LNCAP (cell line): ENCODE data around the gene ATP10B.

ENCODE experiments used
- CTCF ChIP-seq: fragments of 450-650 bp; IDR thresholded peaks from 2 replicates; pipeline ENCODE4 v1.5.1; 2017; ENCODE audit warnings: mild to moderate bottlenecking

The ATP10B gene

GRCh38 chr5:160537940-160538339 lies 314.1 kb downstream of the ATP10B start:
- no peak for TF ChIP-seq CTCF

- TF ChIP-seq CTCF: no peak
Observed at GRCh38 chr5:160537116-160537515, 314.9 kb downstream of the ATP10B start.

GRCh38 chr5:160534914-160535313 lies 317.1 kb downstream of the ATP10B start:
- TF ChIP-seq CTCF: no peak

GRCh38 chr5:160534125-160534524 lies 317.9 kb downstream of the ATP10B start:
- TF ChIP-seq CTCF: no peak

GRCh38 chr5:160525471-160526261 lies 326.3 kb downstream of the ATP10B start:
- no peak for TF ChIP-seq CTCF

GRCh38 chr5:160524827-160525226 lies 327.2 kb downstream of the ATP10B start:
- TF ChIP-seq CTCF: no peak

- TF ChIP-seq CTCF: no peak
Observed at GRCh38 chr5:160523502-160524163, 328.4 kb downstream of the ATP10B start.

GRCh38 chr5:160521392-160521663 lies 330.7 kb downstream of the ATP10B start:
- no peak for TF ChIP-seq CTCF
